Hematopoietic multipotent progenitor cell treated with erythropoietin and hydrocortisone succinate and interleukin-3 and kit ligand, for 15 days (in vitro differentiated cells): ENCODE measurements around the gene RGS2.

Experiments used
- DNase-seq: peaks from one replicate; pipeline ENCODE4 v3.0.0-alpha.2; 2015; ENCODE audit warnings: low spot score

RGS2 gene

GRCh38 chr1:192830595-192831246, 21.9 kb downstream of the RGS2 start:
- DNase-seq = no peak

DNA sequence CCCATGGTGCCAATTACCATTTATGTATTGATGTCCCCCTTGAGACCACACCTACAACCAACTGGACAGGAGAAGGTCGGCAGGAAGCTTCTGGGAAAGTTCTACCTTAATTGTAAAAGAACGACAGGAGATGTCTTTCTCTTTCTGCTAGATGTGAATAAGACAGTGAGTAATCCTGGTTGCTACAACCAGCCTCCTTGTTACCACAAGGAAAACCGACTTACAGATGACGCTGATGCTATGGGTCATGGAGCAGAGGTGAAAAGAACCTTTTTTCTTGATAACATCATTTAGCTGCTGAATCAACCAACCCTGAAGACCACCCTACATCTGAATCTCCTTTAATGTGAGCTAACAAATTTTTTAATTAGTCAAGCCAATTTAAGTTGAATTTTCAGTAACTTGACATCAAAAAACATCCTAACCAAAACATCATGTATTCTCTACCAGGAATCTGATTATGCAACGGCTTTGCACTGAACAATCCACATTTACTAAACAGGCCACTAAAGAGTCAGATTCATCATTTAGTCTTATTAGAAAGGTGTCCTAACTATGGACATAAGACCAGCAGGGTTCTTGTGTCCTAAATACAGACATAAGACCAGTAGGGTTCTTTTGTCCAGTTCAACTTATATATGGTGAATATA, 23.0 kb downstream of the RGS2 start:
- no peak for DNase-seq

- DNase-seq = no peak
Observed at GRCh38 chr1:192832492-192832891, 23.7 kb downstream of the RGS2 start.

GRCh38 chr1:192835116-192835515, 26.3 kb downstream of the RGS2 start:
- DNase-seq = no peak

- DNase-seq = no peak
Observed at GRCh38 chr1:192839162-192840066, 30.6 kb downstream of the RGS2 start.

- no peak for DNase-seq
Observed at GRCh38 chr1:192844360-192844759, 35.5 kb downstream of the RGS2 start.

DNA sequence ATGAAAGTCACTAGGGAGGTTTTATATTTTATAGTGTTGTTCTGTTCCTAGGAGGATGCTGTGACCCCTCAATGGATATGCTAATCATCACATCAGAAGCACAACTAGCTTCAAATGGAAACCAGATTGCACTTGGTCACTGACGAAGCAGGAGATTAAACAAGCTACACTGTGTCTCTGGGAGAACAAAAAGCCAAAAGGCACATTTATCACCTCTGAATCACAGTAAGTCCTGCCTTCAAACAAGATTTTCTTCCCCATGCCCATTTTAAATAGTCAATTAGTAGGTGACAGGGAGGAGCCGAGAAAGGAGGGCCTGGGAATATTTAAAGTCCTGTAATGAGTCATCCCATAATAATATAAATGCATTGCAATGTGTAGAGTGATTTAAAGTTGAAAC, 38.1 kb downstream of the RGS2 start:
- no peak for DNase-seq

DNA sequence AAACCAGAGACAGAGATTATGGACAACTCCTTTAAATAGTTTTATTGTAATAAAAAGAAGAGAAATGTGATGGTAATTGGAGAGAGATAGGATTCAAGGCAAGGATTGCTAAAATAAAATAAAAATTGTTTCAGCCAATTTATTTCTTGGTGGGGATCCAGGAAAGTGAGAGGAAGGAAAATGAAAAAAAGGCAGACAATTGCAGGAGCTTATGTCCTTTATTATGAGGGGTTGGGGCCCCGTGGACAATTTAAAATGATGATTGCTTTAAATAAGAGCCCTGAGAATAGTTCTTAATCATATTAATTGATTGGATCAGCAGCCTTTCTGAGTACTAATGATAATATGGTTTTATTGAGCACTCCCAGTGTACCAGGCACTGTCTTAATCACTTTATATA, 40.2 kb downstream of the RGS2 start:
- no peak for DNase-seq

- no peak for DNase-seq
Observed at GRCh38 chr1:192849442-192849841, 40.6 kb downstream of the RGS2 start.

- DNase-seq = no peak
Observed at GRCh38 chr1:192852001-192852947, 43.4 kb downstream of the RGS2 start.

GRCh38 chr1:192858456-192858855, 49.6 kb downstream of the RGS2 start:
- DNase-seq = no peak

DNA sequence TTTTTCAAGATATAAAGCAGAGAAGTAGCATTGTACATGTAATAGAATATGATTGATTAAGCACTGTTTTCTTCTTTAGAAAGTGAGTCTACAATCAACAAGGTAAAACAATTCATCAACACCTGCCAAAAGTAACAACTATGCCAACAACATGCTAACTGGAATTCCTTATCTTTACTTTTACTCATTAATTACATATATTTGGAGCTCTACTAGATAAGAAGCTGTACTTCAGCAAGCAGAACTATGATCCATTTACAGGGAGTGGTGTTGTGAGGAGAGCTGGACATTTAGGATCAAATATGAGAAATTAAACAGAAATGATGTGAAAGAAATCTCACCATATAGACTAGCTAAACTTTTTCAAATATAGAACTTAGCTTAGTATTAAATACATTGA, 51.0 kb downstream of the RGS2 start:
- DNase-seq = no peak

GRCh38 chr1:192860478-192861185, 51.8 kb downstream of the RGS2 start:
- DNase-seq = no peak

GRCh38 chr1:192861860-192862259, 53.0 kb downstream of the RGS2 start:
- DNase-seq = no peak
